ENCODE data around the gene ZNF581. TPM values are rescaled to one million over a fixed set of nuclear protein-coding genes. Genes with fewer than 3 reads are reported as not detected.

The ZNF581 gene
- total RNA-seq, 1 donor from 2014 or later, result 46.5 TPM

DNA sequence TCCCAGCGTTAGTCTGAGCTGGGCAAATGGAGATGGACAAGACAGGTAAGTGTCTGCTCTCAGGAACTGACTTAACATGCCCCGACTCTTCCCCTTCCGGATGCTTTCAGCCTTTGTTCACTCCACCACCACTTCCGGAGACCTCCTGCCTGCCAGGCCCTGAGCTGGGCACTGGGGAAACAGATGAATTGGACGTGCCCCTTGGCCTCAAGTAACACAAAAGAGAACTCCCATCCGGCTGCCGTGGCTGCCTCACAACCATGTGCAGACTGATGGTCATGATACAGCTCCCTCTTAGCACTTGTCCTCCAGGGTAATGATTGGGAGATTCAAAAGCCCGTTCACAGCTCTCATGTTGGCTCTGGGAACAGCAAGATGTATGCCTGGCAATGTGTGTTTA is 26.0 kb upstream of the ZNF581 start:
- Mint-ChIP-seq H3K4me3 (no peak overlapping the region), H3K27me3 (no peaks in the 10 kb centered on the region), H3K9me3 (no peaks in the 10 kb centered on the region), H3K27ac (no peak overlapping the region), H3K36me3 (ENCODE audit: low read depth) (peaks cover 33% of the 10 kb centered on the region), H3K4me1 (peaks cover 10% of the 10 kb centered on the region)
- no peak for ATAC-seq (ENCODE audit: low read depth)
- no peak for DNase-seq
- CTCF ChIA-PET, result no interaction called here
- TF ChIP-seq, protein P1, sequence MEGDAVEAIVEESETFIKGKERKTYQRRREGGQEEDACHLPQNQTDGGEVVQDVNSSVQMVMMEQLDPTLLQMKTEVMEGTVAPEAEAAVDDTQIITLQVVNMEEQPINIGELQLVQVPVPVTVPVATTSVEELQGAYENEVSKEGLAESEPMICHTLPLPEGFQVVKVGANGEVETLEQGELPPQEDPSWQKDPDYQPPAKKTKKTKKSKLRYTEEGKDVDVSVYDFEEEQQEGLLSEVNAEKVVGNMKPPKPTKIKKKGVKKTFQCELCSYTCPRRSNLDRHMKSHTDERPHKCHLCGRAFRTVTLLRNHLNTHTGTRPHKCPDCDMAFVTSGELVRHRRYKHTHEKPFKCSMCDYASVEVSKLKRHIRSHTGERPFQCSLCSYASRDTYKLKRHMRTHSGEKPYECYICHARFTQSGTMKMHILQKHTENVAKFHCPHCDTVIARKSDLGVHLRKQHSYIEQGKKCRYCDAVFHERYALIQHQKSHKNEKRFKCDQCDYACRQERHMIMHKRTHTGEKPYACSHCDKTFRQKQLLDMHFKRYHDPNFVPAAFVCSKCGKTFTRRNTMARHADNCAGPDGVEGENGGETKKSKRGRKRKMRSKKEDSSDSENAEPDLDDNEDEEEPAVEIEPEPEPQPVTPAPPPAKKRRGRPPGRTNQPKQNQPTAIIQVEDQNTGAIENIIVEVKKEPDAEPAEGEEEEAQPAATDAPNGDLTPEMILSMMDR (IDR thresholded peaks at IDR 0.05), result no peak
- intact Hi-C loops (cut with micrococcal nuclease), result no loop called here
- POLR2A ChIA-PET, result no interaction called here

DNA sequence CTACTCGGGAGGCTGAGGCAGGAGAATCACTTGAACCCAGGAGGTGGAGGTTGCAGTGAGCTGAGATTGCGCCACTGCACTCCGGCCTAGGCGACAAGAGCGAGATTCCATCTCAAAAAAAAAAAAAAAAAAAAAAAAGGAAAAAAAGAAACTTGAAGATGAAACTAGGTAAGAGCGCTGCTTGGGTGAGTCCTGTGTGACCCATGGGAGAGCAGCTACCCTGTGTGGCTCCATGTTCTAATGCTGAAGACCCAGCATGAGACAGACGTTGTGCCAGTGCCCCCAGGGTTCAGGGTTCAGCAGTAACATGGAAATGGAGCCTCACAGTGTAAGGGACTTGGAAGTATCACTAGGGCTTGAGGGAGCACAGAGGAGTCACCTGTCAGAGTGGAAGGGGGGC is 25.0 kb upstream of the ZNF581 start:
- Mint-ChIP-seq H3K27ac (no peak overlapping the region), H3K9me3 (no peaks in the 10 kb centered on the region), H3K36me3 (ENCODE audit: low read depth) (peaks cover 23% of the 10 kb centered on the region), H3K4me1 (peaks cover 2% of the 10 kb centered on the region), H3K4me3 (no peak overlapping the region), H3K27me3 (no peaks in the 10 kb centered on the region)
- DNase-seq (no peak), ATAC-seq (ENCODE audit: low read depth) (no peak)
- TF ChIP-seq, protein P1 (IDR thresholded peaks at IDR 0.05), result no peak
- ChIA-PET CTCF (interaction anchor here (2.1 kb wide), 1 partner anchor 13 kb away, joined by 7 read pairs; no protein-coding TSS in a partner anchor), POLR2A (interaction anchor here (0.6 to 0.7 kb wide), 2 partner anchors 13 to 18 kb away, joined by 3 read pairs; partner anchors contain the start of gene ZNF524)
- intact Hi-C loops (cut with micrococcal nuclease), result no loop called here

DNA sequence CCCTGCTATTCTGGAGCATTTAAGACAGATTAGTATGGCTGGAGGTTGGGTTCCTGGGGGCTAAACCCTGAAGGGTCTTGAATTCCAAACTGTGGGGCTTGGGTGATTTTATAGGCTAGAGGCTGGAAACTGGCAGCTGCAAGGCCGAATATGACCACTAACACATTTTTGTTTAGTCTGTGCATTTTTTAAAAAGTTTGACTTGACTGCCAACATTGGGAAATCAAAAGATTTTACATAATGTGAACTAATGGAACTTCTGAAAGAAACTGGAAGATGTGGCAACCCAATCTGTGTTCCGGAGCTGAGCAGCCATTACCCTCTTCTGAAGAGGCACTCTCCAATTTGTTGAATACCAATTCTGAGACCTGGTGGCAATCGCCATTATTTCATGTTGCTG is 24.2 kb upstream of the ZNF581 start:
- intact Hi-C loops (cut with micrococcal nuclease), result no loop called here
- CTCF ChIA-PET, result interaction anchor here (2.1 kb wide), 1 partner anchor 12 kb away, joined by 7 read pairs; no protein-coding TSS in a partner anchor

DNA sequence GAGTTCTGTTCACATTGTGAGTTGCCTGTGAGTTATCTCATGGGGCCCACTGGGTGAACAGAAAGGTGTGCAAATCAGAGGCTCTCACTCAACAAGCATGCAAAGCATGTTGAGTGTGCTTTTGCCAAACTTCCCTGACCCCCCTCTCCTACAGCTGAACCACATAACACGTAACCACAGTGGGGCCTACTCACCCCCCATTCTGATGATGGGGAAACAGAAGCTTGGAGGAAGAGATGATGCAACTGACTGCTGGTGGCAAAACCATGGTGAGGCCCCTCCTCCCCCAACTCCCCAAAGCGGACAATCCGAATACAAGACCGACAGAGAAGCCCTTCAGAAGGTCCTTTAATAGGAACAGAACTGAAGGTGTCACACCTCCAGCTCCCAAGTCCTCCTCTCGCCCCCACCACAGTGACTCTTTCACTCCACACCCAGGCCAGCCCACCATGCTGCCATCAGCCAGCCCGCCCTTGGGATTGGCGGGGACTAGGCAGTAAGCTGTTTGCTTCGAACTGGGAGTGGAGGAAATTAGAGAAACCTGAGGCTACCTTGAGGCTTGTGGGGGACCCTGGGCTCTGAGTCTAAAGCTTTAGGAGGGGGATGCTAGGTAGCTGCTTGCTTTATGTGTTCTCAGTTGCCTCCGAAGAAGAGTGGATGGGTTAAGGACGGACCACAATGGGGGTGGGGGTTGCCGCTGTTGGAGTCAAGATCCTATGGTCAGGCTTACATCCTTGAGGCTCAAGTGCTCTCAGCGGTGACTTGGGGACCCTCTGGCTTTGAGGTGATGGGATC is 22.8 kb upstream of the ZNF581 start:
- ATAC-seq (ENCODE audit: low read depth) (no peak), DNase-seq (no peak)
- Mint-ChIP-seq H3K36me3 (ENCODE audit: low read depth) (peaks cover 26% of the 10 kb centered on the region), H3K27me3 (no peaks in the 10 kb centered on the region), H3K4me3 (no peak overlapping the region), H3K9me3 (no peaks in the 10 kb centered on the region), H3K4me1 (peaks cover 17% of the 10 kb centered on the region), H3K27ac (no peak overlapping the region)
- intact Hi-C loops (cut with micrococcal nuclease), result no loop called here
- TF ChIP-seq, protein P1 (IDR thresholded peaks at IDR 0.05), result no peak
- CTCF ChIA-PET, result no interaction called here
- POLR2A ChIA-PET, result interaction anchor here (1.0 to 1.5 kb wide), 3 partner anchors 10 to 22 kb away, joined by 3 to 5 read pairs (median 3); partner anchors contain the start of genes FIZ1 and ZNF865

More for the DNA sequence above, 24.2 kb upstream of the ZNF581 start:
- H3K27ac Mint-ChIP-seq, result no peak overlapping the region
- POLR2A ChIA-PET, result interaction anchor here (0.7 kb wide), 1 partner anchor 13 kb away, joined by 3 read pairs; no protein-coding TSS in a partner anchor
- peaks cover 8% of the 10 kb centered on the region for H3K4me1 Mint-ChIP-seq
- H3K9me3 Mint-ChIP-seq, result no peaks in the 10 kb centered on the region
- ATAC-seq (ENCODE audit: low read depth), result no peak
- TF ChIP-seq, protein P1 (IDR thresholded peaks at IDR 0.05), result no peak
- no peaks in the 10 kb centered on the region for H3K27me3 Mint-ChIP-seq
- no peak overlapping the region for H3K4me3 Mint-ChIP-seq
- peaks cover 27% of the 10 kb centered on the region for H3K36me3 Mint-ChIP-seq (ENCODE audit: low read depth)
- no peak for DNase-seq

DNA sequence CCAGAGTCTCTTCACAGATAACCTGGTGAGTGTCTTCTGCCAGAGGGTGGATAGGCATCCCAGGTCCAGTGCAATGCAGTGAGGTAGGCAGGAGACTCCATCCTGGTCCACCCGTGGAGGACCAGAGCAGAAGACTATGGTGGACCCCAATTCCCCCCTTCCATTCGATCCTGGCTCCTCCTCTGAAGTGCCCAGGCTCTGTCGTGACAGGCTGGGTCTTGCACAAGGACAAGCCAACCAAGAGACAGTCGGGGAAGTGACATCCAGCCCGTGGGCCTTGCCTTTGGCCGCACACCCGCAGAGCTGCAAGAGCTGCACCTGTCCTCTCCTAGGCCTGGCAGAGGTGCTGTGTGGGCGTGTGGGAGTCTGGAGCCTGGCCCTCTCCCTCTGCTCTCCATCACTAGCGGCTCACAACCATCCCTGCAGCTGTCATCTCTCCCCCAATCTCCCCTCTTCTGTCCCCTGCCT is 22.2 kb upstream of the ZNF581 start:
- ATAC-seq (ENCODE audit: low read depth) (no peak), DNase-seq (no peak)
- no peak overlapping the region for H3K27ac Mint-ChIP-seq
- CTCF ChIA-PET, result no interaction called here
- no peaks in the 10 kb centered on the region for H3K27me3 Mint-ChIP-seq
- intact Hi-C loops (cut with micrococcal nuclease), result no loop called here
- TF ChIP-seq, protein P1 (IDR thresholded peaks at IDR 0.05), result no peak
- H3K4me3 Mint-ChIP-seq, result no peak overlapping the region
- POLR2A ChIA-PET, result interaction anchor here (1.0 to 1.5 kb wide), 2 partner anchors 9 to 15 kb away, joined by 3 to 5 read pairs; partner anchors contain the start of gene ZNF865
- peaks cover 26% of the 10 kb centered on the region for H3K36me3 Mint-ChIP-seq (ENCODE audit: low read depth)
- H3K9me3 Mint-ChIP-seq, result no peaks in the 10 kb centered on the region
- peaks cover 17% of the 10 kb centered on the region for H3K4me1 Mint-ChIP-seq
